GM12892 (cell line): ENCODE measurements around the gene ZWINT. TPM values are rescaled to one million over a fixed set of nuclear protein-coding genes. Genes with fewer than 3 reads are reported as not detected.

Experiments
- DNase-seq: peaks from one replicate; pipeline ENCODE4 v3.0.0; 2011; ENCODE audit not compliant: insufficient read length
- FAIRE-seq: peaks from 2 replicates; lab custom pipeline; 2011; peaks lifted over from hg19 to GRCh38; lab: Jason Lieb, UNC
- POLR2A ChIP-seq: IDR thresholded peaks from 2 replicates; pipeline ENCODE4 v1.6.1; 2011; ENCODE audit warnings: low read depth, low read length, control low read depth
- POLR2AphosphoS5 ChIP-seq: IDR thresholded peaks from 2 replicates; pipeline ENCODE4 v1.6.1; 2011; ENCODE audit warnings: low read depth, low read length, control low read depth
- TAF1 ChIP-seq: IDR thresholded peaks from 2 replicates; pipeline ENCODE4 v1.6.1; 2011; ENCODE audit warnings: low read depth, mild to moderate bottlenecking, control low read depth, low read length, borderline replicate concordance
- polyA plus RNA-seq: library from polyadenylated mRNA; unstranded; fragments of >200 nt; gene quantifications from one replicate; pipeline ENCODE4 v1.2.1, GENCODE V29; 2012; ENCODE audit warnings: missing spikeins, inconsistent platforms; ENCODE audit not compliant: missing spikeins

Gene ZWINT, protein sequence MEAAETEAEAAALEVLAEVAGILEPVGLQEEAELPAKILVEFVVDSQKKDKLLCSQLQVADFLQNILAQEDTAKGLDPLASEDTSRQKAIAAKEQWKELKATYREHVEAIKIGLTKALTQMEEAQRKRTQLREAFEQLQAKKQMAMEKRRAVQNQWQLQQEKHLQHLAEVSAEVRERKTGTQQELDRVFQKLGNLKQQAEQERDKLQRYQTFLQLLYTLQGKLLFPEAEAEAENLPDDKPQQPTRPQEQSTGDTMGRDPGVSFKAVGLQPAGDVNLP
- 80.9 TPM for polyA plus RNA-seq

DNA sequence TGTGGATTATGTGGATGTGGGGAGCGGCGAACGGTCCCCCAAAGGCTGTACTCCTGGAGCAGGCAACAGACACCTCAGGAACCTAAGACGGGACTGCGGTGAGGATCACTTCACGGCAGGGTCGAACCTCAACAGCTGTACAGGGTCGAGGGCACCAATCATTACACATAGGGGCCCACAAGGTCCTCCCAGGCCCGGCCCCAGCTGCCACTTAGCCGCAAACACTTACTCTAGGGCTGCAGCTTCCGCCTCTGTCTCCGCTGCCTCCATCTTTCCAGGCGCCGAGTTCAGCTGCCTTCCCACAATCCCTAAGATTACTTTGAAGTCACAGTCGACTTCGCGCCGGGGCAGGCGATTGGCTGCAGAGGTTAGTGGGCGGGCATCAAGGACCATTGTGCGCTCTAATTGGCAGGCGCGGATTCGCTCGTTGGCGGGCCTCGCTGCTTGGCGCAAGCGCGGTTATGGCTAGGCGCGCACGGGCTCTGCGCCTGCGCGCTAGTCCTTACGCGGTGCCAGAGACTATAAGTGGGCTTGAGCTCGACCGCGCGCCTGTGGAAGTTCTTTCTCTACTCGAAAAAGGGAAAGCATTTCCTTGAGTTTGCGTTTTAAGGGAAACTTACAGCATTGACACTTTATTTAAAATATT, at the start of gene ZWINT:
Gene ZWINT, minus strand, starts transcription at position 293 of the 646 bp plus-strand sequence. Its CDS starts 23 bp downstream, at position 270.
- FAIRE-seq: peak; percentile 99

DNA sequence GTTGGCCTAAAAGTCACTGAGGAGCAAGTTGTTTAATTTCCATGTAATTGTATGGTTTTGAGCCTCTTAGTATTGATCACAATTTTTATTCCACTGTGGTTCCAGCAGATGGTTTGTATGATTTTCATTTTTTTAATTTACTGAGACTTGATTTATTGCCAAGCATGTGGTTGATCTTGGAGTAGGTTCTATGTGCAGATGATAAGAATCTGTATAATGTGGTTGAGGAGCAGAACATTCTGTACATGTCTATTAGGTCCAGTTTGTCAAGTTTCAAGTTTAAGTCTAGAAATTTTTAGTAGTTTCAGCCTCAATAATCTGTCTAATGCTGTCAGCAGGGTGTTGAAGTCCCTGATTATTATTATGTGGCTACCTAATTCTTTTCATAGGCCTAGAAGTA, 22.7 kb upstream of the ZWINT start:
- FAIRE-seq: no peak
- no peak for TF ChIP-seq POLR2AphosphoS5
- TF ChIP-seq POLR2A: no peak
- TF ChIP-seq TAF1: no peak
- no peak for DNase-seq

More for the DNA sequence above, at the start of gene ZWINT:
- TF ChIP-seq POLR2AphosphoS5 (peak; percentile 84), POLR2A (peak; percentile 88), TAF1 (no peak)
- DNase-seq: peak; percentile 54

DNA sequence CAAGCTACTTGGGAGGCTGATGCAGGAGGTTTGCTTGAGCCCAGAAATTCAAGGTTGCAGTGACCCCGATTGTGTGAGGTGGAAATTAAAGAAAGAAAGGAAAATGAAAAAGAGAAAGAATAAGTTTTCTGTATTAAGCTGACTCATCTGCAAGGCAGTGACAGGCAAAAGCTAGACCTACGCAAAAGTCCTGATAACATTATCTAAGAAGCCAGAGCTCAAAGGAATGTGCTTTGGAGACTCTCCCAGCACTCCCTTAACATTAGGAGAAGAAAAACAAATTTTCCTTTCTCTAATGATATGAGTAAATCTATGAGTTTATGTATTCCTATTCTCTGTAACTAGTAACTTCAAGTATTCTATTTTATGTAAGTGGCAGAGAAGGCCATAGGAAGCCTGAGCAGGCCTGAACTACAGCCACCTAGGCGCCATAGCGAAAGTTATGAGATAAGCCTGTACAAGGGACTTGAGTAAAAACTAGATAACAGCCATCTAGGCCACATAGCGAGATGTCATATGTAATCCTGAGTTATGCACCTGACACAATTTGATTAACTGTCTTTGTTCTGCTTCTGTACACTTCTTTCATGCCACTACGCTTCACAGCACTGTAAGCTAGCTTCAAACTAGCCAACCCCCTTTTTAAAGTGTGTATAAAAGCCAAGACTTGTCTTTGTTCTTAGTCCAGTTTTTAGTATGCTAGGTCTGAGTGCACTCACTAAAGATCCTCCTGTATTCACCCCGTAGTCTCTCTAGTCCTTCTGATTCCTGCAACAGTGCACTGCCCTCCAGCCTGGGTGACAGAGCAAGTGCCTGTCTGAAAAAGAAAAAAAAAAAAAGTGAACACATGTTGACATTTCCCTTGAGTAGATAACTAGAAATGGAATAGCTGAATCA, 9.4 kb upstream of the ZWINT start:
- no peak for FAIRE-seq
- TF ChIP-seq POLR2AphosphoS5: no peak
- TF ChIP-seq TAF1: no peak
- TF ChIP-seq POLR2A: no peak

DNA sequence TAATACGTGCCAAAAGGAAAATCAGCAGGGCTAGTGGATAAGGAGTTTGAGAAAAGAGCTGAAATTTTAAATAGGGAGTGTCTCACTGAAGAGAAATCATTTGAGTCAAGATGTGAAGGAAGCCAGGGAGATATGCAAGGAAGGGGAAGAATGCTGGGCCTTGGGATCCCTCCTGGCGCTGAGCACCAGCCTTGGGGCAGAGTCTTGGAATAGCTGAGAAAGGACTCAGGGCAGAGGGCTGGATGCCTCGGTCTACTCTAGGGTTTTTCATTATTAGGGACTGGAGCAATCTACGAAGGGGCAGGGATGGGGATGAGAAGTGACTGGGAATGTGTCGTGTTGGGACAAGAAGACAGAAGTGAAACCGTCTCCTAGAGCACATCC, 484 bp downstream of the ZWINT start:
- DNase-seq (no peak), FAIRE-seq (no peak)
- TF ChIP-seq TAF1 (no peak), POLR2A (no peak), POLR2AphosphoS5 (no peak)

More for the DNA sequence above, 9.4 kb upstream of the ZWINT start:
- no peak for DNase-seq

DNA sequence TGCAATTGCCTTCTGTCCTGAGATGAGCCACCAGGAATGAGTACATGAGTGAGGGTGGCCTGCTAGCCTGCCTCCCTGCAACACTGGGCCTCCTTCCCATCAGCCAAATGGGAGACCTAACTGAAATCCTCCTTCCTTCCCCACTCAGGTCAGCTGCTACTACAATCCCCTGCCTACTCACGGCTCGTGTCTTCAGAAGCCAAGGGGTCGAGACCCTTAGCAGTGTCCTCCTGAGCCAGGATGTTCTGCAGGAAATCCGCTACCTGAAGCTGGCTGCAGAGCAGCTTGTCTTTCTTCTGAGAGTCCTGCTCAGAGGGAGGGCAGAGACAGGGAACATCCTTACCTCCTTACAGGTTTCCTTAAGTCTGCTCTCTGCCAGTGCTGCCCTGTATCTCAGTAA, 1.2 kb downstream of the ZWINT start:
- DNase-seq (no peak), FAIRE-seq (no peak)
- no peak for TF ChIP-seq POLR2A
- TF ChIP-seq TAF1: no peak
- no peak for TF ChIP-seq POLR2AphosphoS5

DNA sequence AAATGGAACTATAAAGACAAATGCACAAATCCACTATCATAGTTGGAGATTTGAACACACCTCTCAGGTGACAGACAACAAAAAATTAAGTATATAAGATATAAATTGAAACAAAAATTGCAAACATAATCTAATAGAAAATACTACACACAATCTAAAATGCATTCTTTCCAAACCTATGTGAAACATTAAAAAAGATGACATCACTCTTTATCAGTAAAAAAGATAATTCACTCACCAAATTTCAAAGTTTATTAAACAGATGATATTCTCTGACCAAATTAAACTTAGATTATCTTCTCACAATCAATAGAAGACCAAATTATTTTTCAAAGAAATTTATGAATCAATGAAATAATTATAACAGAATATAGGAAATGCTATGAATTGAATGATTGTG, 4.0 kb downstream of the ZWINT start:
- DNase-seq (no peak), FAIRE-seq (no peak)
- TF ChIP-seq POLR2AphosphoS5 (no peak), TAF1 (no peak), POLR2A (no peak)

DNA sequence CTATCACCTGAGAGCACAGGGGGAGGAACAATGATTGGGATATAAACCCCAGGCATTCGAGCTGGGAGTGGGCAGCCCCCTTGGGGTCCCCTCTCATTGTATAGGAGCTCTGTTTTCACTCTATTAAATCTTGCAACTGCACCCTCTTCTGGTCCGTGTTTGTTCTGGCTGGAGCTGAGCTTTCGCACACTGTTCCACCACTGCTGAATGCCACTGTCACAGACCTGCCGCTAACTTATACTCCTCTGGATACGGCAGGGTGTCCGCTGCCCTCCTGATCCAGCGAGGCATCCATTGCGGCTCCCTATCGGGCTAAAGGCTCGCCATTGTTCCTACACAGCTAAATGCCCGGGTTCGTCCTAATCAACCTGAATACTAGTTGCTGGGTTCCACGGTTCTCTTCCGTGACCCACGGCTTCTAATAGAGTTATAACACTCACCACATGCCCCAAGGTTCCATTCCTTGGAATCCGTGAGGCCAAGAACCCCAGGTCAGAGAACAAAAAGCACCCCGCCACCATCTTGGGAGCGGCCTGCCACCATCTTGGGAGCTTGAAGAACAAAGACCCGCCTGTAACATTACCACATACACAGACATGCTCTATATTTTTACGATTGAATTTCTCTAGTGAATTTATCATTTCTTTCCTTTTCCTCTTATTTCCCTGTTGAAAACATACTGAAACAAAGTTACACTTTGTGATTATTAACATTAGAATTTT, 9.0 kb downstream of the ZWINT start:
- TF ChIP-seq POLR2AphosphoS5: no peak
- TF ChIP-seq POLR2A: no peak
- no peak for TF ChIP-seq TAF1
- DNase-seq: no peak
- FAIRE-seq: no peak

DNA sequence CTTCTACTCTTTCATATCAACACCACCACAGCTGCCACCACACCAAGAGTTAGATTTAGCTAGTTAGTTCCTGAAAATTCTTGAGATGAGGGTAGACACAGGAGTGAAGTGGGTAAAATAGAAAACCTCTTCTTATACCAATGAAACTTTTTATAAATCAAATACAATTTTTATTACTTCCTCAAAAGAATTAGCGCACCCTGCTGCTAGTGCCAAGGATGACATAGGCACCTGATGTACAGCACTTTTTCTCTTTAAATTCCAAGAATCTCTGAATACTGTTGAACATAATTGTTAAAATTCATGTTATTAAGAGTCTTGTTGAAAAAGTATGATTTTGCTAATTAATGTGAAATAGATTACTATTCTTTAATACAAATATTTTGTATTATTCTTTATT, 11.4 kb downstream of the ZWINT start:
- FAIRE-seq (no peak), DNase-seq (no peak)
- TF ChIP-seq POLR2AphosphoS5: no peak
- no peak for TF ChIP-seq TAF1
- TF ChIP-seq POLR2A: no peak

DNA sequence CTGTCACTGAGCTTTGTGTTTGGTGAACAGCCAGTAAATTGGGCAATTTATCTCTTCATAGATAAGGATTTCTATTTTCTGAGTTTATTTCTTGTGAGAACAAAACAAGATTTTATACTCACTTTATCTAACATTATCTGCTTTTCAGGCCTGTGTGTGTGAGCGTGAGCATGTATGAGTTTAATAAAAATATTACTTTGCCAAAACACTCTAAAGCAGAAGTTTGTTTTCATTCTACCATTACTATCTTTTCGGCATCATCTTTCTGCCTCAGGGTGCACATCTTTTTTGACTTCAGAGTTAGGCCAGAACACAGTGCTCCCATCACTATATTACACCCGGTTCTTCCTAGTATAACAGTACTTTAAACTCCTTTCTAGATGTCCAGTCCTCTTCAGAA, 13.0 kb downstream of the ZWINT start:
- FAIRE-seq (no peak), DNase-seq (no peak)
- TF ChIP-seq POLR2AphosphoS5 (no peak), TAF1 (no peak), POLR2A (no peak)

DNA sequence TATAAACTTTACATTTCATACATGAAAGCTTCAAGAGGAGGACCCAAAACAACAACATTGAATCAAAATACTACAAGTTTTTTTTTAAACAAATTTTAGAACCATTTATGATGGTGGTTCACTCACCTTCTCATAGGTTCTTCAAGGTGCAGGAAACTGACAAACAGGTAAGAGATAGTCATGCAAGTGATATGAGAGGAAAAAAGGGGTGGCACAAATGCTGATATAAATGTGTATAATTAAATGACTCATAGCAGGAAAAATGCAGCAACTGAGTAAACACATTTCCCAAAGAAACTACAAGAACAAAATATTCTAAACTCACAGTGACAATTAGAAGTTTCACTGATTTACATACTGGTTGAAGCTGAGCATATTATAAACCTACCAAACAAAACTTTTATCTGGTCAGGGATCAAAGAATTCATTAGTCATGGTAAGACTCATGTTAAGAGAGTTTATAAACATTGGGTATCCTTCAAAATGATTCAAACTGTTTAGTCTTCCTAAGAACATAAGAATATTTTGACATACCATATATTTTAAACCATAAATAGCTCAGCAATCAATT, 14.1 kb downstream of the ZWINT start:
- TF ChIP-seq POLR2AphosphoS5 (no peak), TAF1 (no peak), POLR2A (no peak)
- FAIRE-seq (no peak), DNase-seq (no peak)

DNA sequence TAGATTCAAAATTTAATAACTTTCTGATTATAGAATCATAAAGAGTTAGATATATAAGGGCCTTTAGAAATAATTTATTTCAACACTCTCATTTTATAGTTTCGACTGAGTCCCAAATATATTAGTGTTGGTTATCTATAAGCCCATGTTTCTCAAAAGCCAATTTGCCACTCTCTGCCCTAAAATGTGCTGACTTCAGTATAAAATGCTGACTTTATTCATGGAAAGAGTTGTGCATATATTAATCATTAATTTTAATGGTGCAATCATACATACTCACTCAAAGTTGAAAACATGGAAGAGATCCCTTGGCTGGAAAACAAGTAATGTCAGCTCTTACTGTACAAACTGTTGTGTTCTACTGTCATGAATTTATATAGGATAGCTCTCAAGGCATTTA, 19.4 kb downstream of the ZWINT start:
- no peak for TF ChIP-seq POLR2A
- no peak for TF ChIP-seq POLR2AphosphoS5
- TF ChIP-seq TAF1: no peak
- no peak for FAIRE-seq
- DNase-seq: no peak
